Motor neuron (in vitro differentiated cells): Measurements from ENCODE around the gene CLASP1. TPM values are rescaled to one million over a fixed set of nuclear protein-coding genes. Genes with fewer than 3 reads are reported as not detected.
A peak's percentile ranks its signal among the peaks of the same experiment; 100 is the strongest.
"Not testable (repeated sequence)": the region's sequence is repeated elsewhere in the genome, so short reads cannot be mapped to it uniquely, and the experiment has no call there.

ENCODE experiments used
- ATAC-seq, 8 experiments: fragments of 200-7000 bp; cut with Tn5 transposase; replicated peaks in 6 of 8; 2 replicates each; pipeline ENCODE4 v1.8.0; 2021; ENCODE audit warnings: mild to moderate bottlenecking in 8 of 8, moderate library complexity in 8 of 8
- H3K27ac ChIP-seq, 2 donors: fragments of 250-450 bp; sonication (Bioruptor Pico); 2 replicates each; pipeline ENCODE4 v1.9.0; 2021; ENCODE audit warnings: antibody characterized with exemption in 2 of 2, mild to moderate bottlenecking in 2 of 2, moderate library complexity in 1 of 2
- H3K4me1 ChIP-seq, 2 donors: fragments of 250-450 bp; sonication (Bioruptor Pico); replicated peaks in 1 of 2; 2 replicates each; pipeline ENCODE4 v1.6.1; 2021; ENCODE audit warnings: antibody characterized with exemption in 2 of 2, mild to moderate bottlenecking in 2 of 2, moderate library complexity in 1 of 2
- H3K4me3 ChIP-seq, 5 donors: fragments of 250-450 bp; sonication (Bioruptor Pico); 2 replicates each; pipeline ENCODE4 v1.9.0; 2021; ENCODE audit warnings: antibody characterized with exemption in 5 of 5, mild to moderate bottlenecking in 5 of 5, moderate library complexity in 4 of 5
- WGBS, 10 experiments: fragments of 450-650 bp; shearing (Covaris generic); methylation state at CpG; one replicate each; pipeline ENCODE4 v1.0.0; 2022; 5-methylcytosine and 5-hydroxymethylcytosine counted together
- in situ Hi-C, 9 experiments: fragments of 400-800 bp; cut with MboI; loops; one replicate each; pipeline ENCODE4 v1.15.0; 2021; ENCODE audit warnings: low sequenced_read_pairs in 9 of 9, low pct_unique_long_range_greater_than_20kb in 2 of 9; ENCODE audit not compliant: unreplicated experiment in 9 of 9
- total RNA-seq, 8 experiments: library from RNA; unstranded; fragments of 300-600 nt; gene quantifications; 2 replicates each; pipeline versions ENCODE4 v1.2.3 to v1.2.4, GENCODE V29; 2022

The CLASP1 gene
- total RNA-seq, 8 experiments from 2014 or later: 36.3 to 66.7 (median 54.6) TPM

GRCh38 chr2:121682396-121683298 lies 33.4 kb upstream of the CLASP1 start:
- Histone ChIP-seq H3K4me1 (no peaks in the 10 kb centered on the region), H3K27ac (no peak overlapping the region), H3K4me3 (no peak overlapping the region)
- WGBS, 10 experiments: 42 to 93% (median 77%) methylated on average over 4 to 17 of the region's 17 CpGs
- no peak for ATAC-seq
- in situ Hi-C loops: no loop called here

GRCh38 chr2:121677855-121678254 lies 28.6 kb upstream of the CLASP1 start:
- Histone ChIP-seq H3K4me1 (no peaks in the 10 kb centered on the region), H3K27ac (no peak overlapping the region), H3K4me3 (no peak overlapping the region)
- in situ Hi-C loops: no loop called here
- peak in 2 of 8 experiments; percentile 81 to 94 for ATAC-seq

- H3K4me3 ChIP-seq, in situ Hi-C loops, ATAC-seq, H3K4me1 ChIP-seq, H3K27ac ChIP-seq: not testable (repeated sequence)
- no CpG with 5 or more reads among the region's 1 CpG for WGBS, 10 experiments
These were observed 22.4 kb upstream of the CLASP1 start for GRCh38 chr2:121671621-121672020.

- H3K4me3 ChIP-seq: no peak overlapping the region
- no peaks in the 10 kb centered on the region for H3K4me1 ChIP-seq
- H3K27ac ChIP-seq: no peak overlapping the region
- in situ Hi-C loops: no loop called here
- no peak for ATAC-seq
These were observed 20.9 kb upstream of the CLASP1 start for GRCh38 chr2:121670181-121670580.

GRCh38 chr2:121667618-121668017 lies 18.4 kb upstream of the CLASP1 start:
- 83 to 100% (median 100%) methylated on average over 1 of the region's 1 CpG; no CpG with 5 or more reads in 7 of the 10 experiments for WGBS, 10 experiments
- no peaks in the 10 kb centered on the region for H3K4me1 ChIP-seq
- in situ Hi-C loops: no loop called here
- no peak overlapping the region for H3K4me3 ChIP-seq
- ATAC-seq: no peak
- no peak overlapping the region for H3K27ac ChIP-seq

GRCh38 chr2:121666042-121666441 lies 16.8 kb upstream of the CLASP1 start:
- Histone ChIP-seq H3K4me3 (no peak overlapping the region), H3K4me1 (no peaks in the 10 kb centered on the region), H3K27ac (no peak overlapping the region)
- in situ Hi-C loops: no loop called here
- no peak for ATAC-seq
- WGBS, 10 experiments: 100% methylated on average over 1 of the region's 1 CpG; no CpG with 5 or more reads in 2 of the 10 experiments

- no peak overlapping the region for H3K4me3 ChIP-seq
- no peak for ATAC-seq
- WGBS, 10 experiments: 42 to 100% (median 80%) methylated on average over 1 to 3 of the region's 3 CpGs; no CpG with 5 or more reads in 1 of the 10 experiments
- in situ Hi-C loops: no loop called here
- no peak overlapping the region for H3K27ac ChIP-seq
- no peaks in the 10 kb centered on the region for H3K4me1 ChIP-seq
These were observed 16.2 kb upstream of the CLASP1 start for GRCh38 chr2:121665504-121665903.

- H3K4me3 ChIP-seq: no peak overlapping the region
- in situ Hi-C loops: no loop called here
- WGBS, 10 experiments: 80 to 100% (median 95%) methylated on average over 1 to 4 of the region's 4 CpGs; no CpG with 5 or more reads in 1 of the 10 experiments
These were observed 15.5 kb upstream of the CLASP1 start for GRCh38 chr2:121664713-121665112.

GRCh38 chr2:121664086-121664485 lies 14.8 kb upstream of the CLASP1 start:
- 70 to 100% (median 90%) methylated on average over 1 to 4 of the region's 4 CpGs for WGBS, 10 experiments
- ATAC-seq: no peak
- H3K4me1 ChIP-seq: no peaks in the 10 kb centered on the region
- H3K4me3 ChIP-seq: no peak overlapping the region
- in situ Hi-C loops: no loop called here
- H3K27ac ChIP-seq: no peak overlapping the region

More at GRCh38 chr2:121664713-121665112, 15.5 kb upstream of the CLASP1 start:
- H3K4me1 ChIP-seq: no peaks in the 10 kb centered on the region
- no peak overlapping the region for H3K27ac ChIP-seq
- no peak for ATAC-seq

GRCh38 chr2:121663434-121663833 lies 14.2 kb upstream of the CLASP1 start:
- WGBS, 10 experiments: 20 to 100% (median 79%) methylated on average over 1 to 3 of the region's 3 CpGs; no CpG with 5 or more reads in 1 of the 10 experiments
- in situ Hi-C loops: no loop called here
- no peak overlapping the region for H3K4me3 ChIP-seq

GRCh38 chr2:121662656-121663055 lies 13.4 kb upstream of the CLASP1 start:
- Histone ChIP-seq H3K27ac (no peak overlapping the region), H3K4me3 (no peak overlapping the region), H3K4me1 (no peaks in the 10 kb centered on the region)
- in situ Hi-C loops: no loop called here
- 80 to 100% (median 100%) methylated on average over 1 to 2 of the region's 2 CpGs; no CpG with 5 or more reads in 2 of the 10 experiments for WGBS, 10 experiments
- ATAC-seq: no peak

More at GRCh38 chr2:121663434-121663833, 14.2 kb upstream of the CLASP1 start:
- ATAC-seq: no peak
- no peaks in the 10 kb centered on the region for H3K4me1 ChIP-seq
- no peak overlapping the region for H3K27ac ChIP-seq

- in situ Hi-C loops: no loop called here
- Histone ChIP-seq H3K4me1 (no peaks in the 10 kb centered on the region), H3K4me3 (no peak overlapping the region), H3K27ac (no peak overlapping the region)
- WGBS, 10 experiments: 60 to 100% (median 86%) methylated on average over 1 to 6 of the region's 6 CpGs; no CpG with 5 or more reads in 2 of the 10 experiments
- ATAC-seq: no peak
These were observed 10.7 kb upstream of the CLASP1 start for GRCh38 chr2:121659933-121660332.

- 14 to 88% methylated on average over 1 of the region's 1 CpG; no CpG with 5 or more reads in 8 of the 10 experiments for WGBS, 10 experiments
- peak in 3 of 8 experiments; percentile 42 to 70 (median 53) for ATAC-seq
- H3K27ac ChIP-seq, H3K4me1 ChIP-seq, H3K4me3 ChIP-seq, in situ Hi-C loops: not testable (repeated sequence)
These were observed 9.1 kb upstream of the CLASP1 start for GRCh38 chr2:121658393-121658792.

GRCh38 chr2:121653035-121653434 lies 3.8 kb upstream of the CLASP1 start:
- Histone ChIP-seq H3K4me1 (peaks cover 9% of the 10 kb centered on the region in 2 donors), H3K4me3 (no peak overlapping the region), H3K27ac (no peak overlapping the region)
- WGBS, 10 experiments: 83 to 100% (median 100%) methylated on average over 1 of the region's 1 CpG; no CpG with 5 or more reads in 4 of the 10 experiments
- in situ Hi-C loops: no loop called here
- no peak for ATAC-seq
